ENCODE results near the gene BMP5. TPM values are rescaled to one million over a fixed set of nuclear protein-coding genes. Genes with fewer than 3 reads are reported as not detected.

The BMP5 gene
- total and polyA plus RNA-seq, 2 experiments from 2014 or later, result 123 to 127 TPM

DNA sequence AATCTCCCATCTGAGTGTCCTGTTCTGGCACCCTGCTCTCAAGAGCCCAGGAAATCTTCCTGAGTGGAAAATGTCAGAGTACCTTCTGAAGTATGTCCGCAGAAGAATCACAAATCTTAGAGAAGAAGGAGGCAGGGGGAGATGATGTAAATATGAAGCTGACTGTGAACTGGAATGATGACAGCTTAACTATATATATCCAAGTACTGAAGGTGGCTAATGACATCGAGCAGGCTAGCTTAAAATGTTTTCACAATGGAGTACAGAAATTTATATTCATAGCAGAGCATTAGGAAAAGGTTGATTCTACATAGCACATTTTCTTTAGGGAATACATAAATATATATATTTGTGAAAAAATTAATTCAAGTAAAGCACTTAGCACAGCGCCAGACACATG lies 64.3 kb downstream of the BMP5 start:
- Histone ChIP-seq H3K27ac (peak overlapping the region; percentile 94), H3K4me3 (no peak overlapping the region), H3K4me1 (ENCODE audit: low read depth) (peaks cover 37% of the 10 kb centered on the region), H3K9me3 (ENCODE audit: low read depth) (no peaks in the 10 kb centered on the region), H3K27me3 (no peaks in the 10 kb centered on the region), H3K36me3 (peaks cover 18% of the 10 kb centered on the region)
- peak in 1 of 2 donors; percentile 35 for DNase-seq (ENCODE audit: low read depth in 1 of 2, low spot score in 1 of 2)
- TF ChIP-seq, protein P1, sequence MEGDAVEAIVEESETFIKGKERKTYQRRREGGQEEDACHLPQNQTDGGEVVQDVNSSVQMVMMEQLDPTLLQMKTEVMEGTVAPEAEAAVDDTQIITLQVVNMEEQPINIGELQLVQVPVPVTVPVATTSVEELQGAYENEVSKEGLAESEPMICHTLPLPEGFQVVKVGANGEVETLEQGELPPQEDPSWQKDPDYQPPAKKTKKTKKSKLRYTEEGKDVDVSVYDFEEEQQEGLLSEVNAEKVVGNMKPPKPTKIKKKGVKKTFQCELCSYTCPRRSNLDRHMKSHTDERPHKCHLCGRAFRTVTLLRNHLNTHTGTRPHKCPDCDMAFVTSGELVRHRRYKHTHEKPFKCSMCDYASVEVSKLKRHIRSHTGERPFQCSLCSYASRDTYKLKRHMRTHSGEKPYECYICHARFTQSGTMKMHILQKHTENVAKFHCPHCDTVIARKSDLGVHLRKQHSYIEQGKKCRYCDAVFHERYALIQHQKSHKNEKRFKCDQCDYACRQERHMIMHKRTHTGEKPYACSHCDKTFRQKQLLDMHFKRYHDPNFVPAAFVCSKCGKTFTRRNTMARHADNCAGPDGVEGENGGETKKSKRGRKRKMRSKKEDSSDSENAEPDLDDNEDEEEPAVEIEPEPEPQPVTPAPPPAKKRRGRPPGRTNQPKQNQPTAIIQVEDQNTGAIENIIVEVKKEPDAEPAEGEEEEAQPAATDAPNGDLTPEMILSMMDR (IDR thresholded peaks at IDR 0.05; ENCODE audit: low read depth, low read length), result no peak

DNA sequence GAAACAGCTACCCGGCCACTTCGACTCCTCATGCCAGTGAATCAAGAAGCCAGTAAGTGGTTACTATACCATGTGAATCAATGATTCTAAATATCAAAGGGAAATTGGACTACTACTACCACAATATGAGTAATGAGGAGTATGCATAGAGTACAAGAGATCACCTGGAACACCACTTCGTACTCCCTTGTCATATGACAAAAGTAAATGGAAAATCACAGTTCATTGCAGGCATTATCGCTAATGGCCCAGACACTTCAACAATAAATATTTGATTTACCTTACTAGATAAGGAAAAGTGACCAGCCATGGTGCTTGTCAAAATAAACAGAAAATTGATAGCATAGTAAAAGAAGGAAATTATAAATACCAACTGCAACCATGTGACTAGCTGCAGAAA lies 73.1 kb downstream of the BMP5 start:
- H3K36me3 ChIP-seq, result peaks cover 19% of the 10 kb centered on the region
- H3K4me1 ChIP-seq (ENCODE audit: low read depth), result no peaks in the 10 kb centered on the region
- DNase-seq (ENCODE audit: low read depth in 1 of 2, low spot score in 1 of 2), result no peak
- no peaks in the 10 kb centered on the region for H3K9me3 ChIP-seq (ENCODE audit: low read depth)
- TF ChIP-seq, protein P1 (IDR thresholded peaks at IDR 0.05; ENCODE audit: low read depth, low read length), result no peak
- no peak overlapping the region for H3K27ac ChIP-seq
- no peaks in the 10 kb centered on the region for H3K27me3 ChIP-seq
- no peak overlapping the region for H3K4me3 ChIP-seq

DNA sequence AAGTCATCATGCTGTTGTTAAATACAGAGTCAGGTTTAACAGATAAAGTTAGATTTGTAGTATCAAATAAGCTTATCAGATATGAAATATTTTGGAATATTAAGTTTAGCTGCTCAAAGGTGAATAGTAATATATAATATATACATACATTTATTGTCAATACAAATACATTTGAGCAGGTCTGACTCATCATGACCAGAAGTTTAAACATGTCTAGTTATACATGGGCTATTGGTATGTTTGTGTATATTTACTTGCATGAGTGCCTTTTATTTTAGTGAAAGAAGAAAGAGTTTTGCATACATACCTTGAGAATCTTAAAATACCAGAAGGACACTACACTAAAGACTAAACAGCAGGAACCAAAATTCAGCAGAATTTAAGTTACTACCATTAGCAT lies 76.8 kb downstream of the BMP5 start:
- Histone ChIP-seq H3K4me1 (ENCODE audit: low read depth) (no peaks in the 10 kb centered on the region), H3K9me3 (ENCODE audit: low read depth) (no peaks in the 10 kb centered on the region), H3K27me3 (no peaks in the 10 kb centered on the region), H3K36me3 (peaks cover 29% of the 10 kb centered on the region), H3K27ac (no peak overlapping the region), H3K4me3 (no peak overlapping the region)
- DNase-seq (ENCODE audit: low read depth in 1 of 2, low spot score in 1 of 2), result no peak
- TF ChIP-seq, protein P1 (IDR thresholded peaks at IDR 0.05; ENCODE audit: low read depth, low read length), result no peak

DNA sequence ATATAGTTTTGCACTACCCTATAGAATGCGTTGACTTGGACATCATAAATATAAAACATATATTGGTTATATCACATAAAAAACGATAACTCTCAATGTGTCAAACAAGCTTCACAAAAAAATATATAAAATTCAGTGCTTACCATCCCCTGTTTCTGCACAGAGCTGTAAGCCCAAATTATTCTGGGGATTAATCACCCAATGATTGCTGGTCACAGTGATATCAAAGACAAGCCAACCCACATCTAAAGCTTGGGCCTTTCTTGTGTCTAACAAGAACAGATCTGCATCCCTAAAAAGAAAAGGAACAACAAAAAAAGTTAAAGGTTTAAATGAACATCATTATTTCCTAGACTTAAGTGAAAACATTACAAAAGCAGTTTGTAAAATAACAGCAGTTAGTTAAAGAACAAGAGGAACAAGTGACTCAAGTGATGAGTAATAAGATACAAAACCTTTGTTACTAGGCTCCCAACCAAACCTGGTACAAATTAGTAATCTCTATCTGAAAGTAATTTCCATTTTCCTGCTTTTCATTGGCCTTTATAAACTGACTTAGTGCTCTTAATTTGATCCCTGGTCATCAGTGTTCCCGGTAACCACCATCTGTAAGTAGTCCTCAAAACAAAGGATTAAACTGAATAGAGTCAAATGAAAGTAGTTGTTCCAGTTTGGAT lies 81.1 kb downstream of the BMP5 start:
- TF ChIP-seq, protein P1 (IDR thresholded peaks at IDR 0.05; ENCODE audit: low read depth, low read length), result no peak
- Histone ChIP-seq H3K4me3 (no peak overlapping the region), H3K9me3 (ENCODE audit: low read depth) (no peaks in the 10 kb centered on the region), H3K36me3 (peaks cover 34% of the 10 kb centered on the region), H3K4me1 (ENCODE audit: low read depth) (peaks cover 7% of the 10 kb centered on the region), H3K27ac (no peak overlapping the region), H3K27me3 (no peaks in the 10 kb centered on the region)
- DNase-seq (ENCODE audit: low read depth in 1 of 2, low spot score in 1 of 2), result peak in 1 of 2 donors; percentile 29

DNA sequence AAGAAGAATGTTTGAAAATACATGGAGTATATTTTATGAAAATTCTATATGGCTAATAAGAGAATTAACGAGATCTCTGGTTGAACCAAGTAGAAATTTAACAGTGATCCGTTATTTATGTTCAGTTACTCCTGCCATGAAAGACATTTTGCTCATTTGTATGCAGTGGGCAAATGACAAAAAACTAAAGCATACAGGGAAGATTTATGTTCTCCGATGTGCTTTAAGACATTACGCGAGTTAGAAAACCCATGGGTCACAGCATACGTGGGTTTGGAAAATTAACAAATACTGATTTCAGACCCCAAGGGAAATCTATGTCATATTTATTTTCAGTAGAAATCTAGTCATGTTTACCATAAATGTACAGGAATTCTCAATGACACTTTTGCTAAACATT lies 90.1 kb downstream of the BMP5 start:
- Histone ChIP-seq H3K27ac (no peak overlapping the region), H3K36me3 (peaks cover 12% of the 10 kb centered on the region), H3K27me3 (no peaks in the 10 kb centered on the region), H3K4me1 (ENCODE audit: low read depth) (peaks cover 6% of the 10 kb centered on the region), H3K4me3 (no peak overlapping the region), H3K9me3 (ENCODE audit: low read depth) (no peaks in the 10 kb centered on the region)
- no peak for DNase-seq (ENCODE audit: low read depth in 1 of 2, low spot score in 1 of 2)
- TF ChIP-seq, protein P1 (IDR thresholded peaks at IDR 0.05; ENCODE audit: low read depth, low read length), result no peak
